ENCODE measurements around the gene LTB4R2. TPM values are rescaled to one million over a fixed set of nuclear protein-coding genes. Genes with fewer than 3 reads are reported as not detected.

The LTB4R2 gene
- total and polyA plus RNA-seq, 2 of the 8 experiments (the other 6 are each of a cell fraction or from before 2014, with no cell fraction given), result 5.3 to 6.7 TPM

DNA sequence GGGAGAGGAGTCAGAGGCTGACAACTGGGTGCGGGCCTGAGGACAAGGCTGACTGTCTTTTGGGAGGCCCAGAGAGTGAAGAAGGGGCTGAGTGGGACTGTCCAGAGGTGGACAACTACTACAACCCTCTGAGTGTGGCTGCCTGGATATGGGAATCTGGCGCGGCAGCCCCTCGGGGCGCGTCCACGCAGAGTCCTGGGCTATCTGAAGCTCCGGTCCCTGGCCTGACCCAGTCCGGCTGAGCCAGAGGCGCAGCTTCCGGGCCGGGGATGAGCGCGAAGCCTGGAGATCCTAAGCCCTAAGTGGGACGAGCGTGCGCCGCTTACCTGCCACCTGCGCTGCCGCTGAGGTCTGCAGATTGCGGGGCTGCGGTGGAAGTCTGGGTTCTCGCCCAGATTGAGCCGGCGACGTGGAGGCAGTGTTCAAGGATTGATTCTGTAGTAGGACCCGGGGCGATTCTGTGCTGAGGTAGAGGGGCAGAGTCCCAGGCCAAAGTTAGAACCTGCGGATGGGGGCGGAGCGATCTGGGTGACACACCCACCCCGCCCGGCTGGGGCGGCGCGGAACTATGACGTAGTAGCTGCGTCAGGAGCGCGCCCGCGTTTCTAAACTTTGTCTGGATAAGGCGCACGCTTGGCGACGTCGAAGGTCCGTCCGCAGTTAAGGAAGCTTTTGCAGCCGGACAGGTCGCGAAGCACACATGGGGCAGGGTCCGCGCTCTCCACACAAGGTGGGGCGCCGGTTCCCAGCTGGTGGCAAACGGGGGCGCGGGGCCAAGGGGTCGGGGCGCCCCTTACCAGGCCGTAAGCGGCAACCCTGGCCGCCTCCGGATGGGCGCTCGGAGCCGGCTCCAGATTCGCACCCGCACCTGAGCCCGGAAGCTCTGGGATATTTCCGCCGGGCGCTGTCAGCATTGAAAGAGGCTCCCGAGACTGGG lies 10.4 kb upstream of the LTB4R2 start, which contains the start of the genes DHRS1 and NOP9 (continued):
- no peak for TF ChIP-seq SUZ12 (IDR thresholded peaks at IDR 0.05; ENCODE audit: low read length)
- TF ChIP-seq BCL11A (IDR thresholded peaks at IDR 0.05; ENCODE audit: low read depth in 2 of 2, low read length in 2 of 2), result no peak
- no peak; the same call in 1 of the 2 replicates for TF ChIP-seq BRCA1 (IDR thresholded peaks at IDR 0.05; ENCODE audit: low read depth, low read length)
- TF ChIP-seq, protein P1, sequence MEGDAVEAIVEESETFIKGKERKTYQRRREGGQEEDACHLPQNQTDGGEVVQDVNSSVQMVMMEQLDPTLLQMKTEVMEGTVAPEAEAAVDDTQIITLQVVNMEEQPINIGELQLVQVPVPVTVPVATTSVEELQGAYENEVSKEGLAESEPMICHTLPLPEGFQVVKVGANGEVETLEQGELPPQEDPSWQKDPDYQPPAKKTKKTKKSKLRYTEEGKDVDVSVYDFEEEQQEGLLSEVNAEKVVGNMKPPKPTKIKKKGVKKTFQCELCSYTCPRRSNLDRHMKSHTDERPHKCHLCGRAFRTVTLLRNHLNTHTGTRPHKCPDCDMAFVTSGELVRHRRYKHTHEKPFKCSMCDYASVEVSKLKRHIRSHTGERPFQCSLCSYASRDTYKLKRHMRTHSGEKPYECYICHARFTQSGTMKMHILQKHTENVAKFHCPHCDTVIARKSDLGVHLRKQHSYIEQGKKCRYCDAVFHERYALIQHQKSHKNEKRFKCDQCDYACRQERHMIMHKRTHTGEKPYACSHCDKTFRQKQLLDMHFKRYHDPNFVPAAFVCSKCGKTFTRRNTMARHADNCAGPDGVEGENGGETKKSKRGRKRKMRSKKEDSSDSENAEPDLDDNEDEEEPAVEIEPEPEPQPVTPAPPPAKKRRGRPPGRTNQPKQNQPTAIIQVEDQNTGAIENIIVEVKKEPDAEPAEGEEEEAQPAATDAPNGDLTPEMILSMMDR (IDR thresholded peaks at IDR 0.05; ENCODE audit: control extremely low read depth in 1 of 3, insufficient read depth in 1 of 3, low read depth in 1 of 3, low read length in 3 of 3), result no peak
- TF ChIP-seq EP300 (IDR thresholded peaks at IDR 0.05; ENCODE audit: borderline replicate concordance in 1 of 2, low read depth in 2 of 2, low read length in 2 of 2), result peak in 1 of 2 experiments; percentile 10; a peak in 1 of 3 replicates
- no peak for TF ChIP-seq RXRA (IDR thresholded peaks at IDR 0.05; ENCODE audit: insufficient read depth, low read depth, low read length)
- TF ChIP-seq ZNF274 (IDR thresholded peaks at IDR 0.05; ENCODE audit: borderline replicate concordance, extremely low read depth, low read length), result no peak
- no peak for TF ChIP-seq GTF2F1 (IDR thresholded peaks at IDR 0.05; ENCODE audit: borderline replicate concordance, low read depth, low read length)
- TF ChIP-seq CBX5 (IDR thresholded peaks at IDR 0.05; ENCODE audit: low read depth, low read length), result no peak
- no peak for TF ChIP-seq EZH2 (IDR thresholded peaks at IDR 0.05; ENCODE audit: low read depth, low read length, severe bottlenecking)
- TF ChIP-seq FOSL1 (IDR thresholded peaks at IDR 0.05; ENCODE audit: insufficient read depth, low read depth, low read length), result no peak
- TF ChIP-seq KDM1A (IDR thresholded peaks at IDR 0.05; ENCODE audit: borderline replicate concordance, low read length), result no peak
- TF ChIP-seq HDAC6 (IDR thresholded peaks at IDR 0.05; ENCODE audit: low read depth, low read length), result no peak
- TF ChIP-seq SAP30 (IDR thresholded peaks at IDR 0.05; ENCODE audit: insufficient read depth, insufficient replicate concordance, low read length), result no peak
- TF ChIP-seq, protein P2, sequence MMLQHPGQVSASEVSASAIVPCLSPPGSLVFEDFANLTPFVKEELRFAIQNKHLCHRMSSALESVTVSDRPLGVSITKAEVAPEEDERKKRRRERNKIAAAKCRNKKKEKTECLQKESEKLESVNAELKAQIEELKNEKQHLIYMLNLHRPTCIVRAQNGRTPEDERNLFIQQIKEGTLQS (IDR thresholded peaks at IDR 0.05; ENCODE audit: insufficient read depth, low read depth, low read length), result peak; percentile 96
- TF ChIP-seq RFX5 (IDR thresholded peaks at IDR 0.05; ENCODE audit: borderline replicate concordance, low read depth, low read length), result no peak
- TF ChIP-seq, protein P3, sequence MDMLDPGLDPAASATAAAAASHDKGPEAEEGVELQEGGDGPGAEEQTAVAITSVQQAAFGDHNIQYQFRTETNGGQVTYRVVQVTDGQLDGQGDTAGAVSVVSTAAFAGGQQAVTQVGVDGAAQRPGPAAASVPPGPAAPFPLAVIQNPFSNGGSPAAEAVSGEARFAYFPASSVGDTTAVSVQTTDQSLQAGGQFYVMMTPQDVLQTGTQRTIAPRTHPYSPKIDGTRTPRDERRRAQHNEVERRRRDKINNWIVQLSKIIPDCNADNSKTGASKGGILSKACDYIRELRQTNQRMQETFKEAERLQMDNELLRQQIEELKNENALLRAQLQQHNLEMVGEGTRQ (IDR thresholded peaks at IDR 0.05; ENCODE audit: low read length), result no peak
- peak; percentile 100 for TF ChIP-seq KDM4A (IDR thresholded peaks at IDR 0.05; ENCODE audit: low read depth, low read length, severe bottlenecking)
